Measurements from ENCODE around the gene LINGO1. TPM values are rescaled to one million over a fixed set of nuclear protein-coding genes. Genes with fewer than 3 reads are reported as not detected.

The LINGO1 gene
- total and polyA plus RNA-seq, 12 donors = 0.21 to 2.7 (median 0.96) TPM; not detected in 2

DNA sequence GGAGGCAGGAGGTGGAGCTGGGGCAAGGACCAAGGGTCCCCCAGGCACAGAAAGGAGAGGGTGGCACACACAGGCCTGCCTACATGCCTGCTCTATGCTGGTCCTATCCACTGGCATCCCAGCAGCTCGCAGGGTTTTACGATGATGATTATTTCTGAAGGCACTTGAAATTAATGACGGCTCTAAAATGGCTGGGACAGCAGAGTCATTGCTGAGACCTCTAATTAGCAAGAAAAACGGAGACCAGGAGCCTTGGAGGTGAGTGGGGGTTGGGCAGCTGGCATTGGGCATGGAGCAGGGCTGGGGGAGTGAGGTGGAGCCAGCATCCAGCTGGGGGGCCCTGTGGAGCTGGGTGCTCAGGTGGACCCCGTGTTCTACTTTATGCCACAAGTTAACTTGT, 3.5 kb upstream of the LINGO1 start:
- no peaks in the 10 kb centered on the region for H3K9me3 ChIP-seq (replicated peaks in 1 of 3)
- H3K4me1 ChIP-seq (replicated peaks in 1 of 2) = peaks cover 5 to 10% of the 10 kb centered on the region in 2 donors
- no peak overlapping the region for H3K27ac ChIP-seq
- intact Hi-C loops (cut with DNase I) = loop anchor here in 1 of 2 donors (5.0 kb wide), 1 partner anchor 186 kb away; no protein-coding TSS in a partner anchor
- no peak for TF ChIP-seq POLR2A (IDR thresholded peaks at IDR 0.05)
- H3K36me3 ChIP-seq (replicated peaks in 1 of 2) = no peaks in the 10 kb centered on the region
- H3K4me3 ChIP-seq = no peak overlapping the region
- WGBS, 4 donors = 61 to 72% (median 68%) methylated on average over 5 of the region's 5 CpGs
- DNase-seq = no peak
- peaks cover 20% of the 10 kb centered on the region for H3K27me3 ChIP-seq

GRCh38 chr15:77634266-77634962, 1.7 kb upstream of the LINGO1 start:
- Histone ChIP-seq H3K4me1 (replicated peaks in 1 of 2) (peaks cover 5 to 10% of the 10 kb centered on the region in 2 donors), H3K9me3 (replicated peaks in 1 of 3) (no peaks in the 10 kb centered on the region), H3K27me3 (peaks cover 20% of the 10 kb centered on the region), H3K4me3 (no peak overlapping the region), H3K36me3 (replicated peaks in 1 of 2) (no peaks in the 10 kb centered on the region), H3K27ac (no peak overlapping the region)
- DNase-seq = peak; percentile 52 to 79 (median 61)
- 4 to 8% (median 6%) methylated on average over 2 to 34 of the region's 34 CpGs for WGBS, 4 donors
- intact Hi-C loops (cut with DNase I) = loop anchor here in 1 of 2 donors (5.0 kb wide), 1 partner anchor 188 kb away; no protein-coding TSS in a partner anchor
- TF ChIP-seq POLR2A (IDR thresholded peaks at IDR 0.05) (no peak), CTCF (IDR thresholded peaks at IDR 0.05) (peak in 5 of 6 experiments; percentile 15 to 46 (median 24))

GRCh38 chr15:77633913-77634265, 1.2 kb upstream of the LINGO1 start:
- intact Hi-C loops (cut with DNase I) = loop anchor here in 1 of 2 donors (5.0 kb wide), 1 partner anchor 188 kb away; no protein-coding TSS in a partner anchor
- peaks cover 20% of the 10 kb centered on the region for H3K27me3 ChIP-seq
- peaks cover 5 to 10% of the 10 kb centered on the region in 2 donors for H3K4me1 ChIP-seq (replicated peaks in 1 of 2)
- H3K9me3 ChIP-seq (replicated peaks in 1 of 3) = no peaks in the 10 kb centered on the region
- no peak overlapping the region for H3K4me3 ChIP-seq
- no peak for DNase-seq
- WGBS, 4 donors = 12 to 14% (median 14%) methylated on average over 5 to 9 of the region's 9 CpGs
- no peak for TF ChIP-seq POLR2A (IDR thresholded peaks at IDR 0.05)
- no peak for TF ChIP-seq CTCF (IDR thresholded peaks at IDR 0.05)
- no peaks in the 10 kb centered on the region for H3K36me3 ChIP-seq (replicated peaks in 1 of 2)
- no peak overlapping the region for H3K27ac ChIP-seq

GRCh38 chr15:77633134-77633912, 611 bp upstream of the LINGO1 start:
- Histone ChIP-seq H3K4me1 (replicated peaks in 1 of 2) (peaks cover 5 to 10% of the 10 kb centered on the region in 2 donors), H3K27me3 (peaks cover 20% of the 10 kb centered on the region), H3K36me3 (replicated peaks in 1 of 2) (no peaks in the 10 kb centered on the region), H3K27ac (no peak overlapping the region), H3K9me3 (replicated peaks in 1 of 3) (no peaks in the 10 kb centered on the region), H3K4me3 (peak overlapping the region in 2 of 4 donors; percentile 35 to 55)
- DNase-seq = peak; percentile 79 to 92 (median 88)
- TF ChIP-seq CTCF (IDR thresholded peaks at IDR 0.05) (peak; percentile 98 to 100 (median 99)), POLR2A (IDR thresholded peaks at IDR 0.05) (no peak)
- 0 to 1% (median 1%) methylated on average over 28 to 55 of the region's 55 CpGs; no CpG with 5 or more reads in 1 of the 4 donors for WGBS, 4 donors
- intact Hi-C loops (cut with DNase I) = loop anchor here in 1 of 2 donors (5.0 kb wide), 1 partner anchor 189 kb away; no protein-coding TSS in a partner anchor

Data from adrenal gland (tissue), 12 donors.